Calu3 (cell line): Measurements from ENCODE around the gene GUCA1C. TPM values are rescaled to one million over a fixed set of nuclear protein-coding genes. Genes with fewer than 3 reads are reported as not detected.

Experiments
- Bru-seq: library from RNA; stranded (reverse); fragments of 400-500 nt; gene quantifications from one replicate; lab custom pipeline; 2021; lab: Mats Ljungman, UMichigan
- BruChase-seq, 2 experiments: library from RNA; stranded (reverse); fragments of 400-500 nt; gene quantifications; one replicate each; lab custom pipeline; 2021; lab: Mats Ljungman, UMichigan
- BruUV-seq: library from RNA; stranded (reverse); fragments of 400-500 nt; replicated peaks from 2 replicates; lab custom pipeline; 2021; lab: Mats Ljungman, UMichigan
- CTCF ChIA-PET: fragments of 300-600 bp; sonication (Branson Sonifier 250); formaldehyde crosslinking; loops from one replicate; lab custom pipeline; 2022; ENCODE audit warnings: antibody characterized with exemption; lab: Charles Lee
- DNase-seq: peaks from one replicate; pipeline ENCODE4 v3.0.0; 2022
- H3K27ac Mint-ChIP-seq: one replicate; pipeline ENCODE4 v1.8.0; 2022; ENCODE audit warnings: mixed read lengths; ENCODE audit not compliant: unreplicated experiment
- H3K27me3 Mint-ChIP-seq: one replicate; pipeline ENCODE4 v1.8.0; 2022; ENCODE audit warnings: mixed read lengths; ENCODE audit not compliant: unreplicated experiment
- H3K36me3 Mint-ChIP-seq: one replicate; pipeline ENCODE4 v1.8.0; 2022; ENCODE audit warnings: mild to moderate bottlenecking, moderate library complexity, mixed read lengths; ENCODE audit not compliant: insufficient read depth, unreplicated experiment
- H3K4me1 Mint-ChIP-seq: one replicate; pipeline ENCODE4 v1.8.0; 2022; ENCODE audit warnings: mild to moderate bottlenecking, low read depth, mixed read lengths; ENCODE audit not compliant: unreplicated experiment
- H3K4me3 Mint-ChIP-seq: one replicate; pipeline ENCODE4 v1.8.0; 2022; ENCODE audit warnings: mild to moderate bottlenecking, low read depth, moderate library complexity, mixed read lengths; ENCODE audit not compliant: unreplicated experiment
- H3K9me3 Mint-ChIP-seq: one replicate; pipeline ENCODE4 v1.8.0; 2022; ENCODE audit warnings: low read depth, mixed read lengths; ENCODE audit not compliant: unreplicated experiment
- CTCF ChIP-seq: fragments of 200-600 bp; IDR thresholded peaks from one replicate; pipeline ENCODE4 v1.8.0; 2022; ENCODE audit warnings: antibody characterized with exemption; ENCODE audit not compliant: unreplicated experiment
- intact Hi-C: fragments of 100-400 bp; cut with micrococcal nuclease; formaldehyde crosslinking; loops from one replicate; pipeline ENCODE4 v1.10.0; 2022; ENCODE audit not compliant: unreplicated experiment
- long read RNA-seq: library from polyadenylated mRNA; stranded (forward); transcript quantifications from one replicate; pipeline ENCODE4 v2.0.0, GENCODE V29; 2022
- total RNA-seq: library from RNA; stranded (reverse); gene quantifications from 2 replicates; pipeline ENCODE4 v1.2.3, GENCODE V29; 2022

Gene GUCA1C
- total RNA-seq: not detected in 2 replicates
- Bru-seq, nascent RNA: not detected
- not detected for BruChase-seq, experiment 1, labeled RNA remaining after a 6-hour chase
- percentile 4 among the genes with signal in this experiment for BruChase-seq, experiment 2, labeled RNA remaining after a 2-hour chase
- long read RNA-seq: 0 reads

GRCh38 chr3:108953700-108954099 lies at the start of gene GUCA1C:
GUCA1C (minus strand) TSS chr3:108953879; CDS start chr3:108953762, 117 bp downstream.
- TF ChIP-seq CTCF: no peak
- H3K27ac Mint-ChIP-seq: no peak within 1 kb of the TSS
- CTCF ChIA-PET: interaction anchor here (0.9 kb wide), 1 partner anchor 270 kb away, joined by 3 read pairs; no protein-coding TSS in a partner anchor
- intact Hi-C loops: no loop called here
- H3K9me3 Mint-ChIP-seq: no peaks in the 10 kb centered on the region
- H3K27me3 Mint-ChIP-seq: no peaks in the 10 kb centered on the region
- no peak within 1 kb of the TSS for H3K4me3 Mint-ChIP-seq
- H3K36me3 Mint-ChIP-seq: no peaks in the 10 kb centered on the region
- DNase-seq: no peak
- BruUV-seq: no TSS peak
- no peaks in the 10 kb centered on the region for H3K4me1 Mint-ChIP-seq

GRCh38 chr3:108998436-108998835 lies 44.8 kb upstream of the GUCA1C start:
- Mint-ChIP-seq H3K27ac (no peak overlapping the region), H3K4me1 (no peaks in the 10 kb centered on the region), H3K36me3 (no peaks in the 10 kb centered on the region), H3K9me3 (no peaks in the 10 kb centered on the region), H3K4me3 (no peak overlapping the region), H3K27me3 (no peaks in the 10 kb centered on the region)
- intact Hi-C loops: no loop called here
- BruUV-seq: no TSS peak
- no peak for TF ChIP-seq CTCF
- CTCF ChIA-PET: no interaction called here
- no peak for DNase-seq

DNA sequence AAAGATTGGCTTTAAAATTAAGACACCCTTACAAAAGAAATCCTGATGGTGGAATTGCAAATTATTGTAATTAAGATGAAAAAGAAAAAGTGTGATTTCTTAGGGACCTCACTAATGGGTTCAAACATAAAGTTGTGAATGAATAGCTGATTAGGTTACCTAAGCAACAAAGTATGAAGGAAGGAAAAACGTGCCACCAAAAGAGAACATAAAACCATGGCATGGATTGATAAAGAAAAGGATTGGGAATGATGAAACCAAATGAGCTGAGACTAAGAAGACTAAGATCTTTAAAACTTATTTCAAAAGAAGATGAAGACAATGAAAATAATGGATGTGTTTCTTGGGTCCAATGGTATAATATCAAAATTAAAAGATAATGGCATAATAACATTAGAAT lies 32.2 kb upstream of the GUCA1C start:
- no peaks in the 10 kb centered on the region for H3K4me1 Mint-ChIP-seq
- CTCF ChIA-PET: no interaction called here
- no TSS peak for BruUV-seq
- intact Hi-C loops: no loop called here
- H3K4me3 Mint-ChIP-seq: no peak overlapping the region
- H3K36me3 Mint-ChIP-seq: no peaks in the 10 kb centered on the region
- peaks cover 11% of the 10 kb centered on the region for H3K27me3 Mint-ChIP-seq
- no peak overlapping the region for H3K27ac Mint-ChIP-seq
- DNase-seq: no peak
- peaks cover 4% of the 10 kb centered on the region for H3K9me3 Mint-ChIP-seq
- TF ChIP-seq CTCF: no peak

- DNase-seq: no peak
- H3K36me3 Mint-ChIP-seq: no peaks in the 10 kb centered on the region
These were observed 29.4 kb upstream of the GUCA1C start for GRCh38 chr3:108983051-108983450.

More at GRCh38 chr3:108983051-108983450, 29.4 kb upstream of the GUCA1C start:
- no TSS peak for BruUV-seq
- intact Hi-C loops: no loop called here
- no peaks in the 10 kb centered on the region for H3K4me1 Mint-ChIP-seq
- no peaks in the 10 kb centered on the region for H3K9me3 Mint-ChIP-seq
- TF ChIP-seq CTCF: no peak
- CTCF ChIA-PET: interaction anchor here (1.0 kb wide), 1 partner anchor 11 kb away, joined by 3 read pairs; no protein-coding TSS in a partner anchor
- H3K27me3 Mint-ChIP-seq: no peaks in the 10 kb centered on the region
- H3K27ac Mint-ChIP-seq: no peak overlapping the region
- H3K4me3 Mint-ChIP-seq: no peak overlapping the region
